GM12878 (cell line): ENCODE data around the gene PRPF38A. TPM values are rescaled to one million over a fixed set of nuclear protein-coding genes. Genes with fewer than 3 reads are reported as not detected.

Experiments
- ATAC-seq: fragments of 200-7000 bp; cut with Tn5 transposase; 3 replicates; pipeline ENCODE4 v1.9.1; 2020; ENCODE audit warnings: mild to moderate bottlenecking, moderate library complexity
- BruUV-seq: library from RNA; stranded (reverse); fragments of 400-500 nt; replicated peaks from 2 replicates; lab custom pipeline; 2021; lab: Mats Ljungman, UMichigan
- CTCF ChIA-PET: fragments of 300-600 bp; sonication (Branson Sonifier 250); formaldehyde crosslinking; extraction: SDS; loops from one replicate; lab custom pipeline; 2021; ENCODE audit warnings: inconsistent platforms; lab: Yijun Ruan, JAX
- POLR2A ChIA-PET: fragments of 350-600 bp; formaldehyde crosslinking; extraction: SDS; loops from one replicate; lab custom pipeline; 2021; ENCODE audit warnings: inconsistent platforms; lab: Charles Lee
- RAD21 ChIA-PET: fragments of 300-600 bp; sonication (Branson Sonifier 250); formaldehyde crosslinking; loops from one replicate; lab custom pipeline; 2023; ENCODE audit warnings: antibody characterized with exemption; ENCODE audit not compliant: unreplicated experiment; lab: Charles Lee
- SMC1A ChIA-PET: fragments of 300-600 bp; sonication (Branson Sonifier 250); formaldehyde crosslinking; loops from one replicate; lab custom pipeline; 2023; ENCODE audit not compliant: unreplicated experiment, uncharacterized antibody; lab: Charles Lee
- DNase-seq: peaks from one replicate; pipeline ENCODE4 v3.0.0-alpha.2; 2011; ENCODE audit warnings: low read depth, low spot score
- FAIRE-seq: peaks from 3 replicates; lab custom pipeline; 2011; peaks lifted over from hg19 to GRCh38; lab: Jason Lieb, UNC
- H2AFZ ChIP-seq: 2 replicates; pipeline ENCODE4 v1.6.0; 2011; ENCODE audit warnings: low read depth, low read length, control low read depth; ENCODE audit not compliant: control insufficient read depth
- H3K27ac ChIP-seq: 2 replicates; pipeline ENCODE4 v1.5.1; 2011; ENCODE audit warnings: control low read depth; ENCODE audit not compliant: control insufficient read depth, insufficient read depth
- H3K27me3 ChIP-seq, 2 experiments: replicated peaks in 1 of 2; 2 replicates each; pipeline versions ENCODE4 v1.6.0 to v1.6.1; 2011; ENCODE audit warnings: low read length in 1 of 2; ENCODE audit not compliant: control insufficient read depth in 2 of 2, insufficient read depth in 2 of 2
- H3K36me3 ChIP-seq, 2 experiments: 2 replicates each; pipeline ENCODE4 v1.5.1; 2011; ENCODE audit warnings: low read length in 1 of 2; ENCODE audit not compliant: control insufficient read depth in 2 of 2, insufficient read depth in 2 of 2
- H3K4me1 ChIP-seq: 2 replicates; pipeline ENCODE4 v1.6.1; 2011; ENCODE audit warnings: mild to moderate bottlenecking, low read length, moderate library complexity, mixed read lengths; ENCODE audit not compliant: control insufficient read depth, insufficient read depth
- H3K4me2 ChIP-seq: 2 replicates; pipeline ENCODE4 v1.6.0; 2011; ENCODE audit warnings: control low read depth; ENCODE audit not compliant: control insufficient read depth, insufficient read depth
- H3K4me3 ChIP-seq: fragments of 200-600 bp; sonication (generic); 2 replicates; pipeline ENCODE4 v1.5.1; 2016
- H3K79me2 ChIP-seq: 2 replicates; pipeline ENCODE4 v1.6.0; 2011; ENCODE audit warnings: low read length; ENCODE audit not compliant: control insufficient read depth, insufficient read depth
- H3K9ac ChIP-seq: 2 replicates; pipeline ENCODE4 v1.8.0; 2011; ENCODE audit warnings: low read length, control low read depth, mixed read lengths; ENCODE audit not compliant: control insufficient read depth, insufficient read depth
- H3K9me3 ChIP-seq: replicated peaks from 3 replicates; pipeline ENCODE4 v1.5.1; 2011; ENCODE audit warnings: mild to moderate bottlenecking, low read length; ENCODE audit not compliant: control insufficient read depth, insufficient read depth
- H4K20me1 ChIP-seq: 2 replicates; pipeline ENCODE4 v1.6.0; 2011; ENCODE audit not compliant: control insufficient read depth, insufficient read depth
- BRCA1 ChIP-seq: IDR thresholded peaks from 2 replicates; pipeline ENCODE4 v1.6.1; 2011; ENCODE audit warnings: low read depth, low read length, improper control_type of control experiment
- CBX3 ChIP-seq: fragments of 200-600 bp; sonication (generic); IDR thresholded peaks from 2 replicates; pipeline ENCODE4 v1.6.1; 2016; ENCODE audit warnings: low read depth, borderline replicate concordance
- EP300 ChIP-seq, 2 experiments: fragments of 150-350 bp in 1 of 2; IDR thresholded peaks; 2 replicates each; pipeline ENCODE4 v1.6.1; 2011 to 2012; ENCODE audit warnings: low read depth in 2 of 2, low read length in 2 of 2, borderline replicate concordance in 1 of 2, improper control_type of control experiment in 1 of 2, inconsistent platforms in 1 of 2; ENCODE audit not compliant: control insufficient read depth in 1 of 2
- GATAD2B ChIP-seq: fragments of 450-650 bp; conservative IDR thresholded peaks from 2 replicates; pipeline ENCODE4 v1.6.1; 2017; ENCODE audit warnings: low read depth, mild to moderate bottlenecking, moderate library complexity
- IKZF1 ChIP-seq: fragments of 450-650 bp; conservative IDR thresholded peaks from 2 replicates; pipeline ENCODE4 v1.6.1; 2017; ENCODE audit warnings: antibody characterized with exemption, mild to moderate bottlenecking
- NFYA ChIP-seq: IDR thresholded peaks from 2 replicates; pipeline ENCODE4 v1.6.1; 2011; ENCODE audit warnings: low read depth, mild to moderate bottlenecking, low read length, improper control_type of control experiment, borderline replicate concordance
- SPI1 ChIP-seq: IDR thresholded peaks from 2 replicates; pipeline ENCODE4 v1.6.1; 2011; ENCODE audit warnings: low read depth, mild to moderate bottlenecking, low read length, moderate library complexity, borderline replicate concordance; ENCODE audit not compliant: insufficient read depth
- SUPT20H ChIP-seq: IDR thresholded peaks from 2 replicates; pipeline ENCODE4 v1.6.1; 2011; ENCODE audit warnings: low read depth, mild to moderate bottlenecking, low read length, moderate library complexity, borderline replicate concordance; ENCODE audit not compliant: control insufficient read depth
- WGBS: methylation state at CpG from one replicate; pipeline ENCODE4 v1.1.6; 2016; ENCODE audit warnings: low lambda C conversion rate; ENCODE audit not compliant: insufficient replicate concordance, insufficient coverage; ENCODE audit errors: missing lambda C conversion rate; 5-methylcytosine and 5-hydroxymethylcytosine counted together
- in situ Hi-C: fragments of 300-500 bp; cut with MboI; formaldehyde crosslinking; loops from 9 replicates; pipeline ENCODE4 v1.14.3; 2018; ENCODE audit warnings: mixed read lengths
- intact Hi-C: fragments of 100-400 bp; cut with micrococcal nuclease; formaldehyde crosslinking; loops from one replicate; pipeline ENCODE4 v1.14.2; 2022; ENCODE audit not compliant: unreplicated experiment
- polyA plus RNA-seq, 11 experiments: library from polyadenylated mRNA; depleted of rRNA in 4 of 11; unstranded in 6 of 11; stranded (reverse) in 5 of 11; fragments of >200 nt; fragmentation: Nextera tagmentation in 4 of 11; fragmentation: Illumina TruSeq in 1 of 11; extraction: Ambion mirVana in 4 of 11; extraction: Trizol in 1 of 11; gene quantifications; 1 replicate in 1 of 11; 2 replicates in 10 of 11; pipeline versions ENCODE4 v1.2.1 to v1.2.3, GENCODE V29; 2011 to 2016; ENCODE audit warnings: inconsistent platforms in 2 of 11, missing spikeins in 2 of 11, low read depth in 1 of 11
- total RNA-seq, 4 experiments: library from RNA; depleted of rRNA in 3 of 4; stranded (reverse); fragments of >200 nt in 3 of 4; fragmentation: Illumina TruSeq in 1 of 4; extraction: Trizol in 1 of 4; gene quantifications; 2 replicates each; pipeline versions ENCODE4 v1.2.1 to v1.2.3, GENCODE V29; 2013 to 2021

Gene PRPF38A
- total and polyA plus RNA-seq, 10 of the 15 experiments (the other 5 are each of a cell fraction or from before 2014, with no cell fraction given): 31.6 to 117 (median 77.7) TPM

DNA sequence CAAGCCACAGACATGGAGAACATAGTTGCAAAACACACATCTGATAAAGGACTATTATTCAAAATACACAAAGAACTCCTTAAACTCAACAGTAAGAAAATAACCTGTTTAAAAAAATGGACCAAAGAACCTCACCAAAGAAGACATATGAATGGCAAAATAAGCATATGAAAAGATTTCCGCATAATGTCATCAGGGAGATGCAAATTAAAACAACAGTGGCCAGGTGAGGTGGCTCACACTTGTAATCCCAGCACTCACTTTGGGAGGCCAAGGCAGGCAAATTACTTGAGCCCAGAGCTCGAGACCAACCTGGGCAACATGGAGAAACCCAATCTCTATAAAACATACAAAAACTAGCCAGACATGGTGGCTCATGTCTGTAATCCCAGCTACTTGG, 50.4 kb downstream of the PRPF38A start:
- Histone ChIP-seq H3K9ac (no peak overlapping the region), H3K79me2 (no peaks in the 10 kb centered on the region), H3K4me3 (no peak overlapping the region), H3K4me1 (no peaks in the 10 kb centered on the region), H3K9me3 (no peaks in the 10 kb centered on the region), H3K4me2 (no peak overlapping the region), H3K27me3 (no peaks in the 10 kb centered on the region), H3K36me3 (0 out of 4 replicates have a peak, but pooled peaks cover 0 to 3% of the 10 kb centered on the region in 2 experiments), H4K20me1 (no peaks in the 10 kb centered on the region), H2AFZ (no peak overlapping the region), H3K27ac (no peak overlapping the region)
- POLR2A ChIA-PET: no interaction called here
- SMC1A ChIA-PET: interaction anchor here (0.6 kb wide), 1 partner anchor 384 kb away, joined by 3 read pairs; no protein-coding TSS in a partner anchor
- WGBS: 69% methylated on average over 2 of the region's 2 CpGs
- FAIRE-seq (no peak), ATAC-seq (no peak), DNase-seq (no peak)
- TF ChIP-seq NFYA (no peak), IKZF1 (no peak), GATAD2B (no peak), SUPT20H (no peak)
- intact Hi-C loops: no loop called here
- no TSS peak for BruUV-seq
- RAD21 ChIA-PET: no interaction called here
- in situ Hi-C loops: no loop called here
- CTCF ChIA-PET: no interaction called here

DNA sequence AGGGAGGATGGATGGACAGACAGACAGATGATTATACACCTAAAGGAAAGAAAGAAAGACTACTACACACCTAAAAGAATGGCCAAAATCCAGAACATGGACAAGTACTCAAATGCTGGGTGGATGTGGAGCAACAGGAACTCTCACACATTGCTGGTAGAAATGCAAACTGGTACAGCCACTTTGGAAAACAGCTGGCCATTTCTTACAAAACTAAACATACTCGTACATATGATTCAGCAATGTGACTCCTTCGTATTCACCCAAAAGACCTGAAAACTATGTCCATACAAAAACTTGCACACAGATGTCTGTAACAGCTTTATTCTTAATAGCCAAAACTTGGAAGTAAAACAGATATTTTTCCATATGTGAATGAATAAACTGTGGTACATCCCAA, 51.3 kb downstream of the PRPF38A start:
- intact Hi-C loops (no loop called here), in situ Hi-C loops (no loop called here)
- 0 out of 4 replicates have a peak, but pooled peaks cover 0 to 3% of the 10 kb centered on the region in 2 experiments for H3K36me3 ChIP-seq
- no peaks in the 10 kb centered on the region for H3K79me2 ChIP-seq
- H3K9me3 ChIP-seq: no peaks in the 10 kb centered on the region
- RAD21 ChIA-PET: no interaction called here
- no peak for DNase-seq
- no peak overlapping the region for H3K9ac ChIP-seq
- no peak overlapping the region for H3K4me3 ChIP-seq
- no peaks in the 10 kb centered on the region for H4K20me1 ChIP-seq
- ATAC-seq: no peak
- WGBS: 97% methylated on average over 2 of the region's 2 CpGs
- H2AFZ ChIP-seq: no peak overlapping the region
- H3K4me1 ChIP-seq: no peaks in the 10 kb centered on the region
- no peaks in the 10 kb centered on the region for H3K27me3 ChIP-seq
- no TSS peak for BruUV-seq
- no peak overlapping the region for H3K4me2 ChIP-seq
- CTCF ChIA-PET: interaction anchor here (0.9 kb wide), 1 partner anchor 19 kb away, joined by 3 read pairs; no protein-coding TSS in a partner anchor
- SMC1A ChIA-PET: no interaction called here
- no peak overlapping the region for H3K27ac ChIP-seq
- TF ChIP-seq CBX3: no peak
- no peak for TF ChIP-seq EP300 (IDR thresholded peaks at IDR 0.05; ENCODE audit: borderline replicate concordance in 1 of 2, control insufficient read depth in 1 of 2, low read depth in 2 of 2, low read length in 2 of 2)
- no peak for TF ChIP-seq BRCA1
- TF ChIP-seq NFYA: no peak
- no peak for TF ChIP-seq SPI1
- POLR2A ChIA-PET: no interaction called here
- FAIRE-seq: no peak
